ENCODE results near the gene TPSAB1. TPM values are rescaled to one million over a fixed set of nuclear protein-coding genes. Genes with fewer than 3 reads are reported as not detected.
"Not testable (repeated sequence)": the region's sequence is repeated elsewhere in the genome, so short reads cannot be mapped to it uniquely, and the experiment has no call there.

Gene TPSAB1
- total and polyA plus RNA-seq, 7 experiments from 2014 or later: 3.2 to 10.2 TPM; not detected in 5

DNA sequence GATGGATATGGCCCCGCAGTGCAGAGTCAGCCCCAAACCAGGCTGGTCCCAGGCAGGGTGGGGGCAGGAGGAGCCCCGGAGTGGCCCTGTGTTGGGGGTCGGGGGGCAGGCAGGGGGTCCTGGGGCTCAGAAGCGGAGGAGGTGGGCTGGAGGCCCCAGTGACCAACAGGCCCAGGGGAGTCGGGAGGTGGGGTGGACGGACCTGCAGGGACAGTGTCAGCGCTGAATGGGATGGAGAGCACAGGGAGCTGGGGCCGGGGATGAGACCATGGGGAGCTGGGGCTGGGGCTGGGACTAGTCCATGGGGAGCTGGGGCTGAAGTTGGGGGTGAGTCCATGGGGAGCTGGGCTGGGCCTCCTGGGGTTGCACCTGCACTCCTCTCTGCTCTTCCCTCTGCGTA lies 930 bp upstream of the TPSAB1 start:
- H3K36me3 ChIP-seq (ENCODE audit: control insufficient read depth in 2 of 3, insufficient read depth in 3 of 3, low read length in 3 of 3); CTCF ChIA-PET; H3K27me3 ChIP-seq (ENCODE audit: control insufficient read depth in 2 of 2, insufficient read depth in 2 of 2, low read length in 2 of 2); H3K4me1 ChIP-seq (ENCODE audit: control insufficient read depth in 2 of 2, insufficient read depth in 2 of 2, low read length in 2 of 2); H3K27ac ChIP-seq (ENCODE audit: low read depth, low read length); H3K4me1 Mint-ChIP-seq; H3K4me3 Mint-ChIP-seq; ATAC-seq; H3K9me3 ChIP-seq (ENCODE audit: control insufficient read depth in 2 of 3, low read length in 3 of 3); H3K27me3 Mint-ChIP-seq; H3K36me3 Mint-ChIP-seq; DNase-seq; H3K4me3 ChIP-seq (ENCODE audit: low read length); H3K27ac Mint-ChIP-seq; POLR2A ChIA-PET; intact Hi-C loops (cut with micrococcal nuclease); H3K9me3 Mint-ChIP-seq: not testable (repeated sequence)

GRCh38 chr16:1241081-1241480 lies 576 bp downstream of the TPSAB1 start:
- H3K27ac ChIP-seq (ENCODE audit: low read depth, low read length); H3K9me3 Mint-ChIP-seq; DNase-seq; H3K27ac Mint-ChIP-seq; H3K36me3 Mint-ChIP-seq; H3K4me3 Mint-ChIP-seq; CTCF ChIA-PET; H3K4me1 Mint-ChIP-seq; H3K4me3 ChIP-seq (ENCODE audit: low read length); H3K4me1 ChIP-seq (ENCODE audit: control insufficient read depth in 2 of 2, insufficient read depth in 2 of 2, low read length in 2 of 2); H3K36me3 ChIP-seq (ENCODE audit: control insufficient read depth in 2 of 3, insufficient read depth in 3 of 3, low read length in 3 of 3); H3K9me3 ChIP-seq (ENCODE audit: control insufficient read depth in 2 of 3, low read length in 3 of 3); ATAC-seq; POLR2A ChIA-PET; H3K27me3 ChIP-seq (ENCODE audit: control insufficient read depth in 2 of 2, insufficient read depth in 2 of 2, low read length in 2 of 2); intact Hi-C loops (cut with micrococcal nuclease): not testable (repeated sequence)
- H3K27me3 Mint-ChIP-seq: peaks cover 5 to 12% (median 7%) of the 10 kb centered on the region in 5 donors

DNA sequence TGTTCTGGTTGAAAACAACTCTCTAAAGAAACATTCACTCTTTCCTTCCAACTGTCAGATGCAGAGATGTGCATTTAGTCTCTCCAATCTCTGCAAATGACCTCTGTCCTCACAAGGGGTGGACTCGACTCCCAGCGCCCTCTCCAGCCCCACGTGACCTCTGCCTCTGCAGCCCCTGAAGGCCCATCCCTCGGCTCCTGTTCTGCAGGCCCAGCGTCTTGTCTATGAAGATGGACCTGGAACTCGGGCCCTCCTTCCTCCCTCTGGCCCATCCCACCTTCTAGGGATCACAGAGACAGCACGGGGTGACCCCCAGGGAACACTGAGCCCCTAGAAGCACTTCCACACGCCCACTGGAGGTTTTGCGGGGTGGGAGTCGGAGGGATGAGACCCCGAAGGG lies 2.9 kb downstream of the TPSAB1 start:
- ATAC-seq; H3K4me1 ChIP-seq (ENCODE audit: control insufficient read depth in 2 of 2, insufficient read depth in 2 of 2, low read length in 2 of 2); CTCF ChIA-PET; H3K9me3 Mint-ChIP-seq; H3K36me3 ChIP-seq (ENCODE audit: control insufficient read depth in 2 of 3, insufficient read depth in 3 of 3, low read length in 3 of 3); intact Hi-C loops (cut with micrococcal nuclease); H3K27me3 ChIP-seq (ENCODE audit: control insufficient read depth in 2 of 2, insufficient read depth in 2 of 2, low read length in 2 of 2); H3K36me3 Mint-ChIP-seq; H3K4me3 ChIP-seq (ENCODE audit: low read length); H3K4me3 Mint-ChIP-seq; POLR2A ChIA-PET; H3K4me1 Mint-ChIP-seq; DNase-seq; H3K9me3 ChIP-seq (ENCODE audit: control insufficient read depth in 2 of 3, low read length in 3 of 3); H3K27ac ChIP-seq (ENCODE audit: low read depth, low read length): not testable (repeated sequence)
- peaks cover 5 to 14% (median 12%) of the 10 kb centered on the region in 5 donors for H3K27me3 Mint-ChIP-seq
- H3K27ac Mint-ChIP-seq: peak overlapping the region in 1 of 9 donors; percentile 29

DNA sequence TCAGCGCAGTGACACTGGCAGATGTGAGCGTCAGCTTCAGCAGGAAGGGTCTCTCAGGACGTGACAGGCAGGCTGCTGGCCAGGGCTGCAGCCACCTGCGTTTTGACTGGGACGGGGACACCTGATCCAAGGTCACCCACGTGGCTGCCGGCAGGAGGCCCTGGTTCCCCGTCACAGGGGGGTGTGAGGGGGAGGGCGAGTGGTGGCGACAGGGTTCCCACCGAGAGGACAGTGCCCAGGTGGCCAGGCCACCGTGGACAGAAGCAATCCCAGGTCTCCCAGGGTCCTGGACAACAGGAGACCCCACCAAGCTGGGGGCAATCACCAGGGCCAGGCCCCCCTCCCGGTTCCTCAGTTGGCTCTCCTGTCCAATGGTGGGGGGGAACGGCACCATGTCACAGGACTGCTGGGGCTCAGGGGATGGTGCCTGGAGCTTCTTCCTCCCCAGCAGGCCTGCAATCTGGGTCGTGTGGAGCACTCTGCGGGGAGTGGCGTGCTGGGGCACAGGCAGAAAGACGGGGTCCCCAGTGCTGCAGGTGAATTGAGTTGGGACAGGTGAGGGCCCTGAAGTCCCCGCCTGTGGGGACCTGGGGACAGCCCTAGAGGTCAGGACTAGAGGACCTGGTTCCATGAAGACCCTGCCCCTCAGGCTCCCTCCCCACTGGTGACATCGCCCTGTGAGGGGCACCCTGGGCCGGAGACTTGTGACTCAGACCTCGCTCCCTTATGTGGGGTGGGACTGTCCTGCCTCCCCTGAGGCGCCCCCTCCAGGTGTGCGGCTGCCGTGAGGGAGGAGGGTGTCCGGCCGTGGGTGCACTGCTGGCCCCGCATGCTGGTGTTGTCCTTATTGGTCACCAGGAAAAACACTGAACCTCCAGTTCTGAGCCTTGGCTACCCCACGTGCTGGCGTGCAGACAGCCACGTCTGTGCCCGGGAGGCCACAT lies 3.7 kb downstream of the TPSAB1 start:
- H3K27ac ChIP-seq (ENCODE audit: low read depth, low read length); H3K36me3 Mint-ChIP-seq; POLR2A ChIA-PET; DNase-seq; H3K9me3 ChIP-seq (ENCODE audit: control insufficient read depth in 2 of 3, low read length in 3 of 3); H3K4me3 Mint-ChIP-seq; H3K27me3 ChIP-seq (ENCODE audit: control insufficient read depth in 2 of 2, insufficient read depth in 2 of 2, low read length in 2 of 2); H3K36me3 ChIP-seq (ENCODE audit: control insufficient read depth in 2 of 3, insufficient read depth in 3 of 3, low read length in 3 of 3); intact Hi-C loops (cut with micrococcal nuclease); H3K4me3 ChIP-seq (ENCODE audit: low read length); H3K9me3 Mint-ChIP-seq; ATAC-seq; H3K4me1 ChIP-seq (ENCODE audit: control insufficient read depth in 2 of 2, insufficient read depth in 2 of 2, low read length in 2 of 2); H3K27ac Mint-ChIP-seq; H3K4me1 Mint-ChIP-seq; CTCF ChIA-PET: not testable (repeated sequence)
- peaks cover 5 to 14% (median 12%) of the 10 kb centered on the region in 5 donors for H3K27me3 Mint-ChIP-seq

DNA sequence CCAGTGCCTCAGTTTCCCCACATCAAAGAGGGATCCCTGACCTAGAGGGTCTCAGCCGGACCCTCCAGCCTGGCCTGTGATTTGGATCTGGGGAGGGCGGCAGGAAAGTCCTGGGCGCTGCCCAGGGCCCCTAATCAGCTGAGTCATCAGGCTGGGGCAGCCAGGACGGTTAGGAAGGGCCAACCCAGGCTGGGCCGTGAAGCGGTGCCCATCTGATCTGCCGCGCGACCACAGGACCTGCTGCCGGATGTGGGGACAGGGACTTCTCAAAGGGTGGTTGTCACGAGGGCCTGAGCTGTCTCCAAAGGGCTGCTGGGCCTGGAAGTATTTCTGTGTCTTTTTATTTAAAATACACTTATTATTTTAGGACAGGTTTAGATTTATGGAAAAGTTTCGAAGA lies 4.4 kb downstream of the TPSAB1 start:
- DNase-seq (no peak), ATAC-seq (peak; percentile 67)
- intact Hi-C loops (cut with micrococcal nuclease): no loop called here
- no peaks in the 10 kb centered on the region for H3K36me3 ChIP-seq (ENCODE audit: control insufficient read depth in 2 of 3, insufficient read depth in 3 of 3, low read length in 3 of 3)
- no peaks in the 10 kb centered on the region for H3K9me3 ChIP-seq (ENCODE audit: control insufficient read depth in 2 of 3, low read length in 3 of 3)
- no peak overlapping the region for H3K4me3 ChIP-seq (ENCODE audit: low read length)
- no peaks in the 10 kb centered on the region for H3K27me3 ChIP-seq (ENCODE audit: control insufficient read depth in 2 of 2, insufficient read depth in 2 of 2, low read length in 2 of 2)
- Mint-ChIP-seq H3K27me3 (peaks cover 5 to 14% (median 12%) of the 10 kb centered on the region in 5 donors), H3K4me1 (peaks cover 0 to 9% (median 4%) of the 10 kb centered on the region in 7 donors), H3K4me3 (no peak overlapping the region), H3K36me3 (no peaks in the 10 kb centered on the region), H3K27ac (no peak overlapping the region), H3K9me3 (peaks cover 0 to 2% (median 0%) of the 10 kb centered on the region in 11 donors)
- H3K27ac ChIP-seq (ENCODE audit: low read depth, low read length): no peak overlapping the region
- ChIA-PET CTCF (no interaction called here), POLR2A (no interaction called here)
- no peaks in the 10 kb centered on the region for H3K4me1 ChIP-seq (ENCODE audit: control insufficient read depth in 2 of 2, insufficient read depth in 2 of 2, low read length in 2 of 2)

- H3K27me3 Mint-ChIP-seq: peaks cover 5 to 14% (median 12%) of the 10 kb centered on the region in 5 donors
- Histone ChIP-seq H3K27me3 (ENCODE audit: control insufficient read depth in 2 of 2, insufficient read depth in 2 of 2, low read length in 2 of 2) (no peaks in the 10 kb centered on the region), H3K4me3 (ENCODE audit: low read length) (no peak overlapping the region), H3K4me1 (ENCODE audit: control insufficient read depth in 2 of 2, insufficient read depth in 2 of 2, low read length in 2 of 2) (no peaks in the 10 kb centered on the region), H3K36me3 (ENCODE audit: control insufficient read depth in 2 of 3, insufficient read depth in 3 of 3, low read length in 3 of 3) (no peaks in the 10 kb centered on the region), H3K9me3 (ENCODE audit: control insufficient read depth in 2 of 3, low read length in 3 of 3) (no peaks in the 10 kb centered on the region), H3K27ac (ENCODE audit: low read depth, low read length) (no peak overlapping the region)
- H3K27ac Mint-ChIP-seq: no peak overlapping the region
- ChIA-PET POLR2A (no interaction called here), CTCF (no interaction called here)
- H3K4me1 Mint-ChIP-seq: peaks cover 0 to 9% (median 4%) of the 10 kb centered on the region in 7 donors
- H3K9me3 Mint-ChIP-seq: peaks cover 0 to 2% (median 0%) of the 10 kb centered on the region in 11 donors
- DNase-seq: no peak
- intact Hi-C loops (cut with micrococcal nuclease): no loop called here
- H3K36me3 Mint-ChIP-seq: no peaks in the 10 kb centered on the region
- H3K4me3 Mint-ChIP-seq: peak overlapping the region in 1 of 10 donors; percentile 20
- ATAC-seq: no peak
These were observed 5.0 kb downstream of the TPSAB1 start for GRCh38 chr16:1245452-1246020.

Data from naive thymus-derived CD4-positive, alpha-beta T cell (primary cell).